GM12878 (cell line): Measurements from ENCODE around the gene KCNQ1. TPM values are rescaled to one million over a fixed set of nuclear protein-coding genes. Genes with fewer than 3 reads are reported as not detected.

Source experiments
- ATAC-seq: fragments of 200-7000 bp; cut with Tn5 transposase; 3 replicates; pipeline ENCODE4 v1.9.1; 2020; ENCODE audit warnings: mild to moderate bottlenecking, moderate library complexity
- BruUV-seq: library from RNA; stranded (reverse); fragments of 400-500 nt; replicated peaks from 2 replicates; lab custom pipeline; 2021; lab: Mats Ljungman, UMichigan
- CTCF ChIA-PET: fragments of 300-600 bp; sonication (Branson Sonifier 250); formaldehyde crosslinking; extraction: SDS; loops from one replicate; lab custom pipeline; 2021; ENCODE audit warnings: inconsistent platforms; lab: Yijun Ruan, JAX
- POLR2A ChIA-PET: fragments of 350-600 bp; formaldehyde crosslinking; extraction: SDS; loops from one replicate; lab custom pipeline; 2021; ENCODE audit warnings: inconsistent platforms; lab: Charles Lee
- RAD21 ChIA-PET: fragments of 300-600 bp; sonication (Branson Sonifier 250); formaldehyde crosslinking; loops from one replicate; lab custom pipeline; 2023; ENCODE audit warnings: antibody characterized with exemption; ENCODE audit not compliant: unreplicated experiment; lab: Charles Lee
- SMC1A ChIA-PET: fragments of 300-600 bp; sonication (Branson Sonifier 250); formaldehyde crosslinking; loops from one replicate; lab custom pipeline; 2023; ENCODE audit not compliant: unreplicated experiment, uncharacterized antibody; lab: Charles Lee
- DNase-seq: peaks from one replicate; pipeline ENCODE4 v3.0.0-alpha.2; 2011; ENCODE audit warnings: low read depth, low spot score
- FAIRE-seq: peaks from 3 replicates; lab custom pipeline; 2011; peaks lifted over from hg19 to GRCh38; lab: Jason Lieb, UNC
- H2AFZ ChIP-seq: 2 replicates; pipeline ENCODE4 v1.6.0; 2011; ENCODE audit warnings: low read depth, low read length, control low read depth; ENCODE audit not compliant: control insufficient read depth
- H3K27ac ChIP-seq: 2 replicates; pipeline ENCODE4 v1.5.1; 2011; ENCODE audit warnings: control low read depth; ENCODE audit not compliant: control insufficient read depth, insufficient read depth
- H3K27me3 ChIP-seq, 2 experiments: replicated peaks in 1 of 2; 2 replicates each; pipeline versions ENCODE4 v1.6.0 to v1.6.1; 2011; ENCODE audit warnings: low read length in 1 of 2; ENCODE audit not compliant: control insufficient read depth in 2 of 2, insufficient read depth in 2 of 2
- H3K36me3 ChIP-seq, 2 experiments: 2 replicates each; pipeline ENCODE4 v1.5.1; 2011; ENCODE audit warnings: low read length in 1 of 2; ENCODE audit not compliant: control insufficient read depth in 2 of 2, insufficient read depth in 2 of 2
- H3K4me1 ChIP-seq: 2 replicates; pipeline ENCODE4 v1.6.1; 2011; ENCODE audit warnings: mild to moderate bottlenecking, low read length, moderate library complexity, mixed read lengths; ENCODE audit not compliant: control insufficient read depth, insufficient read depth
- H3K4me2 ChIP-seq: 2 replicates; pipeline ENCODE4 v1.6.0; 2011; ENCODE audit warnings: control low read depth; ENCODE audit not compliant: control insufficient read depth, insufficient read depth
- H3K4me3 ChIP-seq: fragments of 200-600 bp; sonication (generic); 2 replicates; pipeline ENCODE4 v1.5.1; 2016
- H3K79me2 ChIP-seq: 2 replicates; pipeline ENCODE4 v1.6.0; 2011; ENCODE audit warnings: low read length; ENCODE audit not compliant: control insufficient read depth, insufficient read depth
- H3K9ac ChIP-seq: 2 replicates; pipeline ENCODE4 v1.8.0; 2011; ENCODE audit warnings: low read length, control low read depth, mixed read lengths; ENCODE audit not compliant: control insufficient read depth, insufficient read depth
- H3K9me3 ChIP-seq: replicated peaks from 3 replicates; pipeline ENCODE4 v1.5.1; 2011; ENCODE audit warnings: mild to moderate bottlenecking, low read length; ENCODE audit not compliant: control insufficient read depth, insufficient read depth
- H4K20me1 ChIP-seq: 2 replicates; pipeline ENCODE4 v1.6.0; 2011; ENCODE audit not compliant: control insufficient read depth, insufficient read depth
- CBFB ChIP-seq: IDR thresholded peaks from 2 replicates; pipeline ENCODE4 v1.6.1; 2016; ENCODE audit warnings: antibody characterized with exemption, low read depth
- CEBPB ChIP-seq, 2 experiments: fragments of 150-350 bp in 1 of 2; IDR thresholded peaks; 2 replicates each; pipeline ENCODE4 v1.6.1; 2012 to 2014; ENCODE audit warnings: low read depth in 2 of 2, low read length in 2 of 2, borderline replicate concordance in 1 of 2, inconsistent platforms in 1 of 2
- CHD4 ChIP-seq: fragments of 200-600 bp; sonication (generic); IDR thresholded peaks from 2 replicates; pipeline ENCODE4 v1.6.1; 2016; ENCODE audit warnings: mild to moderate bottlenecking
- GATAD2B ChIP-seq: fragments of 450-650 bp; conservative IDR thresholded peaks from 2 replicates; pipeline ENCODE4 v1.6.1; 2017; ENCODE audit warnings: low read depth, mild to moderate bottlenecking, moderate library complexity
- HDAC6 ChIP-seq: fragments of 200-600 bp; sonication (generic); IDR thresholded peaks from one replicate; pipeline ENCODE4 v1.8.0; 2017; ENCODE audit warnings: antibody characterized with exemption; ENCODE audit not compliant: unreplicated experiment
- MAX ChIP-seq: IDR thresholded peaks from 2 replicates; pipeline ENCODE4 v1.6.1; 2012; ENCODE audit warnings: low read depth, low read length, improper control_type of control experiment
- MTA3 ChIP-seq: IDR thresholded peaks from 2 replicates; pipeline ENCODE4 v1.6.1; 2012; ENCODE audit warnings: low read length, inconsistent platforms, borderline replicate concordance
- NR2C2 ChIP-seq: IDR thresholded peaks from 2 replicates; pipeline ENCODE4 v1.6.1; 2011; ENCODE audit warnings: borderline replicate concordance, low read depth; ENCODE audit not compliant: control insufficient read depth, insufficient read length
- RAD21 ChIP-seq: IDR thresholded peaks from 2 replicates; pipeline ENCODE4 v1.6.1; 2011; ENCODE audit warnings: mild to moderate bottlenecking, low read depth, low read length, moderate library complexity; ENCODE audit not compliant: insufficient read depth
- TCF12 ChIP-seq: IDR thresholded peaks from 2 replicates; pipeline ENCODE4 v1.6.1; 2011; ENCODE audit warnings: low read depth, mild to moderate bottlenecking, low read length
- WGBS: methylation state at CpG from one replicate; pipeline ENCODE4 v1.1.6; 2016; ENCODE audit warnings: low lambda C conversion rate; ENCODE audit not compliant: insufficient replicate concordance, insufficient coverage; ENCODE audit errors: missing lambda C conversion rate; 5-methylcytosine and 5-hydroxymethylcytosine counted together
- in situ Hi-C: fragments of 300-500 bp; cut with MboI; formaldehyde crosslinking; loops from 9 replicates; pipeline ENCODE4 v1.14.3; 2018; ENCODE audit warnings: mixed read lengths
- intact Hi-C: fragments of 100-400 bp; cut with micrococcal nuclease; formaldehyde crosslinking; loops from one replicate; pipeline ENCODE4 v1.14.2; 2022; ENCODE audit not compliant: unreplicated experiment
- polyA plus RNA-seq, 11 experiments: library from polyadenylated mRNA; depleted of rRNA in 4 of 11; unstranded in 6 of 11; stranded (reverse) in 5 of 11; fragments of >200 nt; fragmentation: Nextera tagmentation in 4 of 11; fragmentation: Illumina TruSeq in 1 of 11; extraction: Ambion mirVana in 4 of 11; extraction: Trizol in 1 of 11; gene quantifications; 1 replicate in 1 of 11; 2 replicates in 10 of 11; pipeline versions ENCODE4 v1.2.1 to v1.2.3, GENCODE V29; 2011 to 2016; ENCODE audit warnings: inconsistent platforms in 2 of 11, missing spikeins in 2 of 11, low read depth in 1 of 11
- total RNA-seq, 4 experiments: library from RNA; depleted of rRNA in 3 of 4; stranded (reverse); fragments of >200 nt in 3 of 4; fragmentation: Illumina TruSeq in 1 of 4; extraction: Trizol in 1 of 4; gene quantifications; 2 replicates each; pipeline versions ENCODE4 v1.2.1 to v1.2.3, GENCODE V29; 2013 to 2021
- TF ChIP-seq, protein P1 (sequence below): fragments of 450-650 bp; IDR thresholded peaks from 2 replicates; pipeline ENCODE4 v1.6.1; 2018; ENCODE audit warnings: mild to moderate bottlenecking, low read depth, moderate library complexity; ENCODE audit not compliant: partially characterized antibody
- TF ChIP-seq, protein P2 (sequence below): fragments of 450-650 bp; formaldehyde crosslinking; IDR thresholded peaks from 2 replicates; pipeline ENCODE4 v1.5.0; 2022; ENCODE audit warnings: mild to moderate bottlenecking, missing genetic modification characterization

Gene KCNQ1
- total and polyA plus RNA-seq, 10 of the 15 experiments (the other 5 are each of a cell fraction or from before 2014, with no cell fraction given), result 0.03 to 0.15 (median 0.12) TPM; not detected in 7

DNA sequence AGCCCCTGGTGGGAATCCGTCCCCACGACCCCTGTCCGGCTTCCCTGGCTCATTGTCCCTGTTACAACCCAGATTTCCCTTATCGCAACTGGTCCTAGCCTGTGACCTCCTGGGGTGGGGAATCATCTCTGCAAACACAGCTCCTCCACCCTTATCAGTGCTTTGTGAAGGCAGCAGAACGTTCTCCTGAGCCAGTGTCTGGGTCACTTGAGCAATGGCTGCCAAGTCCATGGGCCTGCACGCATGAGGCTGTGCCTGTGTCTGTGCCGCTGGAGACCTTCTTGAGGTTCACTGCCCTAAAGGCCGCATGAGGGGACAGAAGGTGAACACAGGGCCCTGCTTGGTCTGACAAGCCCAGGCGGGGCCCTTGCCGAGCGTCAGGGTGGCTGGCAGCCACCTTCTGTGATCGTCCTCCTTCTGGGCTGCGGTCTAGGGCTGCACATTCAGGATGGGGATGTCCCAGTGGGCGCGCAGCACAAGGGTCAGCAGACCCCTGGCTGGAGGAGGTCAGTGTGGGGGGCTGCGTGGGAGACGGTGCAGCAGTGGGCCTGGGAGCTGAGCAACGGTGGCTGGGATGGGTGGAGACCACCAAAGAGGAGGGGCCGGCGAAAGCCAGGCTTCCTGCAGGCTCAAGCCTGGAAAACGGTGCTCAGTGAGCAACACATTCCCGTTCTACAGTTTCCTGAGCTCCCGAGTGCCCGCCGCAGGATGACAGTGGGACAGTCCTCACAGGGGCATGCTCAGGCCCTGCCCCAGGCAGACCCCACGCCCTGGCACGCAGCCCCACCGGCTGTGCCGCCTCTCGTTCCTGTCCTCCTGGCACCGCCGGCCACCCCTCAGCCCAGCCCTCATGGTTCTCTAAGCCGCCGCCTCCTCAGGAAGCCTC lies 366.6 kb downstream of the KCNQ1 start:
- in situ Hi-C loops, result no loop called here
- Histone ChIP-seq H3K27me3 (no peaks in the 10 kb centered on the region), H3K79me2 (no peaks in the 10 kb centered on the region), H3K9ac (no peak overlapping the region), H3K4me3 (no peak overlapping the region), H3K9me3 (no peaks in the 10 kb centered on the region; the same call in 2 of the 3 replicates), H3K27ac (no peak overlapping the region), H2AFZ (no peak overlapping the region), H4K20me1 (no peaks in the 10 kb centered on the region), H3K4me2 (no peak overlapping the region), H3K4me1 (no peaks in the 10 kb centered on the region), H3K36me3 (no peaks in the 10 kb centered on the region)
- no peak for FAIRE-seq
- SMC1A ChIA-PET, result no interaction called here
- RAD21 ChIA-PET, result no interaction called here
- ATAC-seq, result no peak
- DNase-seq, result no peak
- 67% methylated on average over 34 of the region's 34 CpGs for WGBS
- CTCF ChIA-PET, result interaction anchor here (1.4 kb wide), 1 partner anchor 119 kb away, joined by 3 read pairs; no protein-coding TSS in a partner anchor
- POLR2A ChIA-PET, result no interaction called here
- intact Hi-C loops, result no loop called here
- no TSS peak for BruUV-seq
- TF ChIP-seq CBFB (no peak), TCF12 (no peak), NR2C2 (no peak), RAD21 (no peak), MAX (no peak), CHD4 (no peak), MTA3 (no peak), HDAC6 (no peak), CEBPB (IDR thresholded peaks at IDR 0.05; ENCODE audit: borderline replicate concordance in 1 of 2, low read depth in 2 of 2, low read length in 2 of 2) (no peak), GATAD2B (no peak)
- TF ChIP-seq, protein P1, sequence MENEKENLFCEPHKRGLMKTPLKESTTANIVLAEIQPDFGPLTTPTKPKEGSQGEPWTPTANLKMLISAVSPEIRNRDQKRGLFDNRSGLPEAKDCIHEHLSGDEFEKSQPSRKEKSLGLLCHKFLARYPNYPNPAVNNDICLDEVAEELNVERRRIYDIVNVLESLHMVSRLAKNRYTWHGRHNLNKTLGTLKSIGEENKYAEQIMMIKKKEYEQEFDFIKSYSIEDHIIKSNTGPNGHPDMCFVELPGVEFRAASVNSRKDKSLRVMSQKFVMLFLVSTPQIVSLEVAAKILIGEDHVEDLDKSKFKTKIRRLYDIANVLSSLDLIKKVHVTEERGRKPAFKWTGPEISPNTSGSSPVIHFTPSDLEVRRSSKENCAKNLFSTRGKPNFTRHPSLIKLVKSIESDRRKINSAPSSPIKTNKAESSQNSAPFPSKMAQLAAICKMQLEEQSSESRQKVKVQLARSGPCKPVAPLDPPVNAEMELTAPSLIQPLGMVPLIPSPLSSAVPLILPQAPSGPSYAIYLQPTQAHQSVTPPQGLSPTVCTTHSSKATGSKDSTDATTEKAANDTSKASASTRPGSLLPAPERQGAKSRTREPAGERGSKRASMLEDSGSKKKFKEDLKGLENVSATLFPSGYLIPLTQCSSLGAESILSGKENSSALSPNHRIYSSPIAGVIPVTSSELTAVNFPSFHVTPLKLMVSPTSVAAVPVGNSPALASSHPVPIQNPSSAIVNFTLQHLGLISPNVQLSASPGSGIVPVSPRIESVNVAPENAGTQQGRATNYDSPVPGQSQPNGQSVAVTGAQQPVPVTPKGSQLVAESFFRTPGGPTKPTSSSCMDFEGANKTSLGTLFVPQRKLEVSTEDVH, result no peak
- TF ChIP-seq, protein P2, sequence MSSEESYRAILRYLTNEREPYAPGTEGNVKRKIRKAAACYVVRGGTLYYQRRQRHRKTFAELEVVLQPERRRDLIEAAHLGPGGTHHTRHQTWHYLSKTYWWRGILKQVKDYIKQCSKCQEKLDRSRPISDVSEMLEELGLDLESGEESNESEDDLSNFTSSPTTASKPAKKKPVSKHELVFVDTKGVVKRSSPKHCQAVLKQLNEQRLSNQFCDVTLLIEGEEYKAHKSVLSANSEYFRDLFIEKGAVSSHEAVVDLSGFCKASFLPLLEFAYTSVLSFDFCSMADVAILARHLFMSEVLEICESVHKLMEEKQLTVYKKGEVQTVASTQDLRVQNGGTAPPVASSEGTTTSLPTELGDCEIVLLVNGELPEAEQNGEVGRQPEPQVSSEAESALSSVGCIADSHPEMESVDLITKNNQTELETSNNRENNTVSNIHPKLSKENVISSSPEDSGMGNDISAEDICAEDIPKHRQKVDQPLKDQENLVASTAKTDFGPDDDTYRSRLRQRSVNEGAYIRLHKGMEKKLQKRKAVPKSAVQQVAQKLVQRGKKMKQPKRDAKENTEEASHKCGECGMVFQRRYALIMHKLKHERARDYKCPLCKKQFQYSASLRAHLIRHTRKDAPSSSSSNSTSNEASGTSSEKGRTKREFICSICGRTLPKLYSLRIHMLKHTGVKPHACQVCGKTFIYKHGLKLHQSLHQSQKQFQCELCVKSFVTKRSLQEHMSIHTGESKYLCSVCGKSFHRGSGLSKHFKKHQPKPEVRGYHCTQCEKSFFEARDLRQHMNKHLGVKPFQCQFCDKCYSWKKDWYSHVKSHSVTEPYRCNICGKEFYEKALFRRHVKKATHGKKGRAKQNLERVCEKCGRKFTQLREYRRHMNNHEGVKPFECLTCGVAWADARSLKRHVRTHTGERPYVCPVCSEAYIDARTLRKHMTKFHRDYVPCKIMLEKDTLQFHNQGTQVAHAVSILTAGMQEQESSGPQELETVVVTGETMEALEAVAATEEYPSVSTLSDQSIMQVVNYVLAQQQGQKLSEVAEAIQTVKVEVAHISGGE, result no peak
